ENCODE measurements around the gene MTMR3.

The MTMR3 gene

GRCh38 chr22:30025221-30025620 is 142.2 kb downstream of the MTMR3 start:
- no peak for DNase-seq

GRCh38 chr22:30026756-30027155 is 143.8 kb downstream of the MTMR3 start:
- DNase-seq: no peak

- no peak for DNase-seq
These were observed 144.2 kb downstream of the MTMR3 start for GRCh38 chr22:30027169-30027568.

GRCh38 chr22:30027791-30028190 is 144.8 kb downstream of the MTMR3 start:
- no peak for DNase-seq

GRCh38 chr22:30028731-30029130 is 145.8 kb downstream of the MTMR3 start:
- peak in 49 of 58 donors; percentile 5 to 84 (median 56) for DNase-seq

- no peak for DNase-seq
These were observed 146.5 kb downstream of the MTMR3 start for GRCh38 chr22:30029512-30029911.

GRCh38 chr22:30030329-30030728 is 147.4 kb downstream of the MTMR3 start:
- no peak for DNase-seq

GRCh38 chr22:30031328-30031727 is 148.4 kb downstream of the MTMR3 start:
- no peak for DNase-seq

- DNase-seq: no peak
These were observed 148.9 kb downstream of the MTMR3 start for GRCh38 chr22:30031764-30032455.

GRCh38 chr22:30033137-30033536 is 150.2 kb downstream of the MTMR3 start:
- DNase-seq: no peak

- no peak for DNase-seq
These were observed 150.9 kb downstream of the MTMR3 start for GRCh38 chr22:30033901-30034300.

- DNase-seq: no peak
These were observed 153.7 kb downstream of the MTMR3 start for GRCh38 chr22:30036656-30037055.

- no peak for DNase-seq
These were observed 155.2 kb downstream of the MTMR3 start for GRCh38 chr22:30038219-30038618.

- DNase-seq: no peak
These were observed 157.7 kb downstream of the MTMR3 start for GRCh38 chr22:30040499-30041260.

- no peak for DNase-seq
These were observed 158.5 kb downstream of the MTMR3 start for GRCh38 chr22:30041475-30041874.

GRCh38 chr22:30041881-30042280 is 158.9 kb downstream of the MTMR3 start:
- DNase-seq: no peak

- no peak for DNase-seq
These were observed 160.2 kb downstream of the MTMR3 start for GRCh38 chr22:30043161-30043560.

- DNase-seq: no peak
These were observed 161.4 kb downstream of the MTMR3 start for GRCh38 chr22:30044369-30044768.

- no peak for DNase-seq
These were observed 162.0 kb downstream of the MTMR3 start for GRCh38 chr22:30044881-30045493.

- DNase-seq: no peak
These were observed 162.5 kb downstream of the MTMR3 start for GRCh38 chr22:30045494-30045887.

- no peak for DNase-seq
These were observed 163.1 kb downstream of the MTMR3 start for GRCh38 chr22:30045901-30046715.
